Activated effector memory CD4-positive, alpha-beta T cell treated with Interleukin-2 at 50 U/mL for 16 hours (primary cell): ENCODE measurements around the gene ST7.

Source experiments
- DNase-seq: peaks from one replicate; pipeline ENCODE4 v3.0.0-alpha.2; 2020

The ST7 gene

GRCh38 chr7:116980354-116980753 lies 27.1 kb downstream of the ST7 start:
- DNase-seq, result no peak

- no peak for DNase-seq
Measured at GRCh38 chr7:116981939-116982338, 28.6 kb downstream of the ST7 start.

- no peak for DNase-seq
Measured at GRCh38 chr7:116984511-116984910, 31.2 kb downstream of the ST7 start.

DNA sequence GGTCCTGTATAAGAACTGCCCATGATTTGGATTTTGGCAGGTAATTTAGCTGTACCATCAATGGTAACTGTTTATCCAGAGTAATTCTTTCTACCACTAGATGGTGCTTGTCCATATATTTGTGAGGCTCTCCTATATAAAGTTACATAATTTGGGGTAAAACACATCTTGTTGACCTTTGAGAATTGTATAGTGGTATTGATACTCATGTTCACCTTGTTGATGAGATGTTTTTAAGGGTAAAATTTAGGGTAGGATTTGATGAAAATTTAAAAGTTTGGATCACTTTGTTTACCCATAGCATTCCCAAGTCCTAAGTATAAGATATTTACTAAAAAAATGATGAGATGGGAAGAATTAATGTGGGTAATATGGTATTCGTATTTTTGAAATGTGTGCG lies 31.6 kb downstream of the ST7 start:
- no peak for DNase-seq

- DNase-seq, result no peak
Measured at GRCh38 chr7:116985575-116985974, 32.3 kb downstream of the ST7 start.

GRCh38 chr7:116986611-116987565 lies 33.6 kb downstream of the ST7 start:
- no peak for DNase-seq

DNA sequence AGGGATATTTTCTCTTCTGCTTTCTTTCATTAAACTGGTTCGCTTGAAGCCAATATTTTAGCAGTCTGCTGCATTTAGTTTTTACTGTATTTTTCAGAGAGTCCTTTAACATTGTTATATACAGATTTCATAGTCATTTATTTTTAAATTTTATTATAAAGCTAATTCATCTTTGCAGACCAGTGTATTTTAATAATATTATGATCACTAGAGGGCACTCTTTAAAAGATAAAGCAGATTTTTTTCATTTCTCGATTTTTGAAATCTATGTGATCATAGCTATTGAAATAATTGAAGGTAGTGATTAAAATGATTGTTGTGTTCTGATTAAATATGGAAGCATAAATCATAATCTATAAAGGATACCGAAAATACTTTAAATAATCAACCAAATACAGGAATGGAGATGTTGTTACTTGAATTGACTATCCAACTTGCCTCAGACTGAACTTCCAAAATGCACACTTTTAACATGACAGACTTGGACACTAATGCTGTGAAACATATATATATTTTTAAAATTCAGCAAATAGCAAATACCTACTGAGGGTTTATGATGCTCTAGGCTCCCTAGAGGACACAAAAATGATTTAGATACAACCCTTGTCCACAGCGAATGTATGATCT lies 35.2 kb downstream of the ST7 start:
- DNase-seq, result no peak

DNA sequence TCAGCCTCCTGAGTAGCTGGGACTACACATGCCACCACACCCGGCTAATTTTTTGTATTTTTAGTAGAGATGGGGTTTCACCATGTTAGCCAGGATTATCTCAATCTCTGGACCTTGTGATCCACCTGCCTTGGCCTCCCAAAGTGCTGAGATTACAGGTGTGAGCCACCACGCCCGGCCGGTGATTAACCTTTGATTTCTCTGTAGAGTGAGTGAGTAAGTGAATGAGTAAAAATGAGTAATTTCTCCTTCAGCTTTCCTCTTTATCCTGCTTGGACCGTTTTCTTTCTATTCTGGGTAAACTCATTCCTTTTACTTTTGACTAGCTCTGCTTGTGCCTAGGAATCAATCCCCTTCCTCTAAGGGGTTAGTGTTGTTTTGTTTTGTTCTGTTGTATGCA lies 36.8 kb downstream of the ST7 start:
- no peak for DNase-seq

- DNase-seq, result no peak
Measured at GRCh38 chr7:116991233-116991632, 37.9 kb downstream of the ST7 start.

- DNase-seq, result no peak
Measured at GRCh38 chr7:116994611-116995010, 41.3 kb downstream of the ST7 start.

- no peak for DNase-seq
Measured at GRCh38 chr7:116997972-116998371, 44.7 kb downstream of the ST7 start.

DNA sequence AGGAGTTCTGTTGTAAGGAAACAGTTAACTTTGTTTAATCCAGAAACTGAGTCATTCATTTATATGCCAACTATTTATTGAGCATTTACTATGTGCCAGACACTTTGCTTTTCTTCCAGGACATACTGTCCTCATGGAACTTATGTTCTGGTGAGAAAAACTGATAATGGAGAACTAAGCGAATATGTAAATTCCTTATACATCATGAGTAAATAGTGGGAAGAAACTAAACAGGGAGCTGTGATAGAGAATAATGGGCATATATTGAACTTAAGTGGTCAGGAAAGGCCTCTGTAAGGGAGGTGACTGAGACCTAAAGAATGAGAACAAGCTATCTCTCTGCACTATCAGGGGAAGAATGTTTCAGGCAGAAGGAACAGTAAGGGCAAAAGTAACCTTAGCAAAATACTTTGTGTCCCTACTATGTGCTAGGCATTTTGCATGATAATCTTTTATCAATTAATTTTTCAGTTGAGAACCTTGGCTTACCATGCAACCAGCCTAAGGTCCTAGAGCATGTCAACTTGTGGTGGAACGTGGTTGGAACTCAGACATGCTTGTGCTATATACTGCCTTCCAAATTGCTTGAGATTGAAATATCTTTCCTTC lies 45.4 kb downstream of the ST7 start:
- no peak for DNase-seq

DNA sequence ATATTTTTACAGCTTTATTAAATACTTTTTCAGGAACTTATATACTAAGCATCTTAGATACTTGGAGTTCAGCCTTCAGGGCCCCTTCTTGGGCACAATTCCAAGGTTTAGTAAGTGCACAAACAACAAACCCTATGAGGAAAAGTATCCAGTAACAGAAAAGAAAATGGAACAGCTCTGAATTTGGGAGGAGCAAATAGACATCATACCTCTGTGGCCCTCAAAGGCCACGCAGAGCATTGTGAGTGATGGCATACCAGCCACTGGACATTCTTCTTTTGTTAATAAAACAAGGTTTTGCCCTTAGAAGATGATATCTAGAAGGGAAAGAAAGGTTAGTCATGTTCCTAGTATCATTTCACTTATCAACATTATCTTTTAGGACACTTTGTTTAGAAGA lies 46.0 kb downstream of the ST7 start:
- no peak for DNase-seq

GRCh38 chr7:117001283-117001682 lies 48.0 kb downstream of the ST7 start:
- no peak for DNase-seq

DNA sequence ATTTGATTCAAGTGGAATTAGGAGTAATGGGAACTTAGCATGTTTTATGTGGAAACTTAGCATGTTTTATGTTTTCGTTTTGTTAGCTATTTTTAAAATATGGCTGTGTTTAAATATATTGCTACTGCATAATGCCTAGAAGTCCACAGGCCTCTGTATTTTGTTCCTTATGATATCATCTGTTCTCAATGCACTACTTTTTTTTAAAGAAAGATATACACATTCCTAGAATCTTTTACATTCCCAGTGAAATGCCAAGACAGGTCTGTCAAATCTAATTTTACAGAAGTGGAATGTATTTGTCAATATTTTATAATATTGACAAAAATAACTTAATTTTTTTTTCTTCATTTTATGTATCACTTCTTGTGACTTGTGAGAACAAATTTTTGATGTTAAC lies 51.6 kb downstream of the ST7 start:
- no peak for DNase-seq

- DNase-seq, result no peak
Measured at GRCh38 chr7:117005449-117005848, 52.1 kb downstream of the ST7 start.

DNA sequence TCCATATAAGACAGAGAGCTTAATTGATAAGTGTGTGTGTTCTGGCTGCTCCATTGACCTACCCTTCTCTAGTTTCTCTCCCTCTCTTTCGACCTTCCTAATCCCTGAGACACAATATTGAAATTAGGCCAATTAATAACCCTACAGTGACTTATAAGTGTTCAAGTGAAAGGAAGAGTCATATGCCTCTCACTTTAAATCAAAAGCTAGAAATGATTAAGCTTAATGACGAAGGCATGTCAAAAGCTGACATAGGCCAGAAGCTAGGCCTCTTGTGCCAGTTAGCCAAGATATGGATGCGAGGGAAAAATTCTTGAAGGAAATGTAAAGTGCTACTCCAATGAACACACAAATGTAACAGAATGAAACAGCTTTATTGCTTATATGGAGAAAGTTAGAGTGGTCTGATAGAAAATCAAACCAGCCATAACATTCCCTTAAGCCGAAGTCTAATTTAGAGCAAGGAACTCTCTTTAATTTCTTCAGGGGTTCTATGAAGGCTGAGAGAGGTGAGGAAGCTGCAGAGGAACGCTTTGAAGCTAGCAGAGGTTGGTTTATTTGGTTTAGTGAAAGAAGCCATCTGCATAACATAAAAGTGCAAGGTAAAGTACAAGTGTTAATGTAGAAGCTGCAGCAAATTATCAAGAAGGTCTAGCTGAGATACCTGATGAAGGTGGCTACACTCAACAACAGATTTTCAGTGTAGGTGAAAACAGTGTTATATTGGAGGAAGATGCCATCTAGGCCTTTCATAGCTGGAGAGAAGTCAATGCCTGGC lies 53.8 kb downstream of the ST7 start:
- DNase-seq, result no peak

DNA sequence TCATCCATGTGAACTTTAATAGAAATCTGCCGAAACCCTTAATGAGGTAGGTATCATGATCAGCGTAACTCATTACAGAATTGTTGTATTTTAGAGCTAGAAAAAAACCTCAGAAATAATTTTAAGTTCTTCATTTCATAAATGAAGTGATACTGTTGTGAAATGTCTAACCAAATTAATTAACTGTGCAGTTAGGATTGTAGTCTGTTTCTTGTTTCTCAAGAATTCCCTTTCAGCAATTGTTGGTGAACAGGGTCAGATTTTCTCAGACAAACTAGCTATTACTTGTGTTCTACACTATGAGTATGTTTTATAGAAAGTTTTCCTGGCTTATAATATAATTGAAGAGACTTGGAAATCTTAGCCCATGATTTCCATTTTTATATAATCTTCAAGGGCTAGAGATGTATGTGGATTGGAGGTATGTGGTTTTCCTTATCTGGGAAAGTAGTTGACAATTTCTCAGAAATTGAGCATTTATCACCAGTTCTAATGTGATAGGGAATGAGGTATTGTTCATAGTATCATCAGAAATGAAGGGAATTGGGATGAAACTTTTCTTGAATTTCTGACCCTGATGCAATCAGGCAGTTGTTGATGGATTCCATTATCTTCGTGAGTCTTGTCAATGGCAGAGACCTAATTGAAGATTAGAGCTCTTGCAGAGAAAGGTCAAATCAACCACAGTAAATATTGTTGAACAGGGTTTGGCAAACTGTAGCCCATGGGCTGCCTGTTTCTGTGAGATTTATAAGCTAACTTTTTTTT lies 55.0 kb downstream of the ST7 start:
- DNase-seq, result no peak

DNA sequence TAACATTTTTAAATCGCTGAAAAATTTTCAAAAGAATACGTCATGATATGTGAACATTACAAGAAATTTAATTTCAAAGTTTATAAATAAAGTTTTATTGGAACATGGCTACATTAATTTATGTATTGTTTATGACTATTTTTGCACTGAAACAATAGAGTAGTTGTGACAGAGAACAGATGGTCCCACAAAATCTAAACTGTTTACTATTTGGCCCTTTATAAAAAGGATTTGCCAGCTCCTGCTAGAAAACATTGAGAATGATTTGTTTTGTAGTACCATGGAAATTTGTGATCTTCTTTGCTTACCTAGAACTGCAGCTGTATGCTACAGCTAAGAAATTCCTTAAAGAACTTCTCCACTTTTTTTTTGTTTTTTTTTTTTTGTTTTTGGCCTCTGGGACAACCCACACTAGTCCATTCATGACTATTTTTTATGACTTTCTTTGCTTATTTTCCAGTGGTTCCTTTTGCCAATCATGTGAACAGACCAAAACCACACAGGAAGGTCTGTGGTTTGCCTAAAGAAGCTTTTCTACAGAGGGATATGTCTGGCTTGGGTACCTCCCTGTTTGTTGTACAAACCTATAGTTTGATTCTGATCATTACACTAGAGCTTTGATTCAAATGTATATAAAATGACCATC lies 55.7 kb downstream of the ST7 start:
- no peak for DNase-seq

GRCh38 chr7:117009705-117010361 lies 56.5 kb downstream of the ST7 start:
- DNase-seq, result no peak
